K562 (cell line): ENCODE results near the gene ATG4D. TPM values are rescaled to one million over a fixed set of nuclear protein-coding genes. Genes with fewer than 3 reads are reported as not detected.

Source experiments
- ARNT ChIP-seq, 2 experiments: fragments of 450-650 bp; IDR thresholded peaks; 2 replicates each; pipeline ENCODE4 v1.6.1; 2016; ENCODE audit warnings: mild to moderate bottlenecking in 1 of 2
- DACH1 ChIP-seq: fragments of 450-650 bp; IDR thresholded peaks from 2 replicates; pipeline ENCODE4 v1.6.1; 2018; ENCODE audit not compliant: partially characterized antibody
- DNMT1 ChIP-seq: fragments of 450-650 bp; IDR thresholded peaks from 2 replicates; pipeline ENCODE4 v1.6.1; 2016; ENCODE audit warnings: antibody characterized with exemption, mild to moderate bottlenecking
- FUS ChIP-seq: fragments of 200-400 bp; formaldehyde crosslinking; optimal IDR thresholded peaks from 2 replicates; pipeline ENCODE3; 2017; ENCODE audit warnings: low read depth, low read length
- GABPA ChIP-seq: fragments of 200-800 bp; sonication (Bioruptor generic); conservative IDR thresholded peaks from 2 replicates; pipeline ENCODE4 v1.6.1; 2016; ENCODE audit warnings: low read depth, missing genetic modification characterization, missing compliant biosample characterization
- GATAD2B ChIP-seq: fragments of 450-650 bp; IDR thresholded peaks from 2 replicates; pipeline ENCODE4 v1.6.1; 2017; ENCODE audit warnings: mild to moderate bottlenecking, borderline replicate concordance
- JUNB ChIP-seq: fragments of 450-650 bp; formaldehyde crosslinking; conservative IDR thresholded peaks from 2 replicates; pipeline ENCODE4 v1.4.0; 2020; ENCODE audit warnings: mild to moderate bottlenecking
- PCBP1 ChIP-seq: fragments of 200-400 bp; formaldehyde crosslinking; IDR thresholded peaks from 2 replicates; pipeline ENCODE4 v1.6.1; 2018; ENCODE audit warnings: mild to moderate bottlenecking, low read depth, low read length; ENCODE audit not compliant: poor library complexity, severe bottlenecking
- PTRF ChIP-seq: fragments of 450-650 bp; IDR thresholded peaks from 2 replicates; pipeline ENCODE4 v1.6.1; 2016; ENCODE audit warnings: mild to moderate bottlenecking, missing genetic modification characterization, missing compliant biosample characterization
- PTTG1 ChIP-seq: fragments of 450-650 bp; IDR thresholded peaks from 2 replicates; pipeline ENCODE4 v1.6.1; 2016; ENCODE audit warnings: low read depth, mild to moderate bottlenecking, missing genetic modification characterization, missing compliant biosample characterization
- RBM17 ChIP-seq: fragments of 200-400 bp; formaldehyde crosslinking; IDR thresholded peaks from 2 replicates; pipeline ENCODE4 v1.6.1; 2017; ENCODE audit warnings: low read depth, mild to moderate bottlenecking, low read length, borderline replicate concordance
- SAFB ChIP-seq: fragments of 200-400 bp; formaldehyde crosslinking; IDR thresholded peaks from 2 replicates; pipeline ENCODE4 v1.6.1; 2017; ENCODE audit warnings: low read depth, low read length, borderline replicate concordance
- SIX5 ChIP-seq, 2 experiments: IDR thresholded peaks; 2 replicates each; pipeline ENCODE4 v1.6.1; 2011; ENCODE audit warnings: low read length in 2 of 2, borderline replicate concordance in 1 of 2, low read depth in 1 of 2, mild to moderate bottlenecking in 1 of 2, moderate library complexity in 1 of 2; ENCODE audit not compliant: insufficient read depth in 1 of 2
- ZBTB8A ChIP-seq: fragments of 450-650 bp; IDR thresholded peaks from 2 replicates; pipeline ENCODE4 v1.6.1; 2018; ENCODE audit warnings: mild to moderate bottlenecking, moderate library complexity; ENCODE audit not compliant: partially characterized antibody
- ZNF263 ChIP-seq: sonication (generic); formaldehyde crosslinking; IDR thresholded peaks from 2 replicates; pipeline ENCODE4 v1.8.0; 2022; ENCODE audit warnings: mild to moderate bottlenecking, missing genetic modification reagents, borderline replicate concordance
- ZNF408 ChIP-seq: fragments of 250-450 bp; sonication (Bioruptor Pico); IDR thresholded peaks from 2 replicates; pipeline ENCODE4 v1.4.0; 2020; ENCODE audit warnings: low read depth, mild to moderate bottlenecking, moderate library complexity
- ZZZ3 ChIP-seq: fragments of 450-650 bp; IDR thresholded peaks from 2 replicates; pipeline ENCODE4 v1.6.1; 2016; ENCODE audit warnings: antibody characterized with exemption, mild to moderate bottlenecking, moderate library complexity
- polyA plus RNA-seq, 8 experiments: library from polyadenylated mRNA; depleted of rRNA in 4 of 8; stranded (reverse) in 5 of 8; unstranded in 3 of 8; fragments of >200 nt; fragmentation: Nextera tagmentation in 2 of 8; fragmentation: Illumina TruSeq in 1 of 8; extraction: Ambion mirVana in 2 of 8; extraction: Trizol in 1 of 8; gene quantifications; 2 replicates each; pipeline versions ENCODE4 v1.2.1 to v1.2.3, GENCODE V29; 2011 to 2014; ENCODE audit warnings: inconsistent platforms in 1 of 8, missing spikeins in 1 of 8
- total RNA-seq, 7 experiments: library from RNA; depleted of rRNA in 6 of 7; stranded (reverse); fragments of >200 nt in 6 of 7; fragmentation: Illumina TruSeq in 2 of 7; extraction: Trizol in 2 of 7; gene quantifications; 2 replicates each; pipeline versions ENCODE4 v1.2.1 to v1.2.3, GENCODE V29; 2011 to 2021; ENCODE audit warnings: low replicate concordance in 1 of 7
- TF ChIP-seq, protein P1 (sequence below): sonication (generic); formaldehyde crosslinking; IDR thresholded peaks from 2 replicates; pipeline ENCODE4 v1.8.1; 2023; ENCODE audit warnings: mild to moderate bottlenecking, missing genetic modification reagents, moderate library complexity
- TF ChIP-seq, protein P2 (sequence below): sonication (generic); formaldehyde crosslinking; IDR thresholded peaks from 2 replicates; pipeline ENCODE4 v1.8.0; 2022; ENCODE audit warnings: missing genetic modification reagents, mild to moderate bottlenecking, moderate library complexity, borderline replicate concordance
- TF ChIP-seq, protein P3 (sequence below): sonication (generic); formaldehyde crosslinking; IDR thresholded peaks from 2 replicates; pipeline ENCODE4 v1.9.0; 2022; ENCODE audit warnings: mild to moderate bottlenecking, missing genetic modification reagents
- TF ChIP-seq, protein P4 (sequence below): fragments of 250-450 bp; sonication (Bioruptor Pico); IDR thresholded peaks from 2 replicates; pipeline ENCODE4 v1.6.1; 2021; ENCODE audit warnings: mild to moderate bottlenecking
- TF ChIP-seq, protein P5 (sequence below): fragments of 200-800 bp; sonication (Bioruptor generic); IDR thresholded peaks from 2 replicates; pipeline ENCODE4 v1.6.1; 2017; ENCODE audit warnings: missing genetic modification characterization, missing compliant biosample characterization

Gene ATG4D
- total and polyA plus RNA-seq, 9 of the 15 experiments (the other 6 are each of a cell fraction or from before 2014, with no cell fraction given), result 0.51 to 66.1 (median 22.9) TPM

DNA sequence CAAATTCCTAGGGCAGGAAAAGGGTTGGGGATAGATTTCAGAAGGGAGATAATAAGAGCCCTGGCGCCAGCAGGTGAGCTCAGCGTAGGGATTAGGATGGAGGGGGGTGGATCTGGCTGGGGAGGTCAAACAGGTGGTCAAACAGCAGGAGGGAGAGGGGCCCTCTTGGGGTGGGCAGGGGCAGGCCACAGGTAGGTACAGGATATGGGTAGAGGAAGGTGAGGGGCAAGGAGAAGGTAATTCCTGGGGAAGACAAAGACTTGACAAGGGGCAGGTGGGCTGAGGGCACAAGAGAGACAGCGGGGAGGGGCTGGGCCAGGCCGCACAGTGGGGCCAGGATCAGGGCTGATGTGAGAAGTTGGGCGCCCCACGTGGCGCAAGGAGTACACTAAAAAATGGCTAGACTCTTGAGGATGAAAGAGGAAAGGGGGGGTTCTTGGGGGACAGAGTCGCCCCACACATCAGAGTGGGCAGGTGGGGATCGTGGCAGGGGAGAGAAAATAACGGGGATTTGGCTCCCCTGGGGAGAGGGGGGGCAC lies 21.4 kb downstream of the ATG4D start (continued):
- TF ChIP-seq, protein P1, sequence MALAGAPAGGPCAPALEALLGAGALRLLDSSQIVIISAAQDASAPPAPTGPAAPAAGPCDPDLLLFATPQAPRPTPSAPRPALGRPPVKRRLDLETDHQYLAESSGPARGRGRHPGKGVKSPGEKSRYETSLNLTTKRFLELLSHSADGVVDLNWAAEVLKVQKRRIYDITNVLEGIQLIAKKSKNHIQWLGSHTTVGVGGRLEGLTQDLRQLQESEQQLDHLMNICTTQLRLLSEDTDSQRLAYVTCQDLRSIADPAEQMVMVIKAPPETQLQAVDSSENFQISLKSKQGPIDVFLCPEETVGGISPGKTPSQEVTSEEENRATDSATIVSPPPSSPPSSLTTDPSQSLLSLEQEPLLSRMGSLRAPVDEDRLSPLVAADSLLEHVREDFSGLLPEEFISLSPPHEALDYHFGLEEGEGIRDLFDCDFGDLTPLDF (CRISPR knock-in tag), result no peak
- TF ChIP-seq ZNF408 (CRISPR knock-in tag) (no peak), PTTG1 (tag) (no peak), PTRF (tag) (no peak), ARNT (IDR thresholded peaks at IDR 0.05) (no peak), PCBP1 (no peak), DACH1 (no peak), GATAD2B (no peak), GABPA (no peak), SIX5 (IDR thresholded peaks at IDR 0.05; ENCODE audit: borderline replicate concordance in 1 of 2, insufficient read depth in 1 of 2, low read depth in 1 of 2, low read length in 2 of 2) (no peak), ZZZ3 (peak; percentile 60; the same call in 1 of the 2 replicates), SAFB (no peak), DNMT1 (no peak), JUNB (CRISPR knock-in tag) (no peak), RBM17 (no peak), ZBTB8A (no peak), ZNF263 (CRISPR knock-in tag) (no peak), FUS (no peak)
- TF ChIP-seq, protein P2, sequence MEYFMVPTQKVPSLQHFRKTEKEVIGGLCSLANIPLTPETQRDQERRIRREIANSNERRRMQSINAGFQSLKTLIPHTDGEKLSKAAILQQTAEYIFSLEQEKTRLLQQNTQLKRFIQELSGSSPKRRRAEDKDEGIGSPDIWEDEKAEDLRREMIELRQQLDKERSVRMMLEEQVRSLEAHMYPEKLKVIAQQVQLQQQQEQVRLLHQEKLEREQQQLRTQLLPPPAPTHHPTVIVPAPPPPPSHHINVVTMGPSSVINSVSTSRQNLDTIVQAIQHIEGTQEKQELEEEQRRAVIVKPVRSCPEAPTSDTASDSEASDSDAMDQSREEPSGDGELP (CRISPR knock-in tag), result no peak
- TF ChIP-seq, protein P3, sequence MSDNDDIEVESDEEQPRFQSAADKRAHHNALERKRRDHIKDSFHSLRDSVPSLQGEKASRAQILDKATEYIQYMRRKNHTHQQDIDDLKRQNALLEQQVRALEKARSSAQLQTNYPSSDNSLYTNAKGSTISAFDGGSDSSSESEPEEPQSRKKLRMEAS, result peak; percentile 27; the same call in 1 of the 2 replicates
- TF ChIP-seq, protein P4, sequence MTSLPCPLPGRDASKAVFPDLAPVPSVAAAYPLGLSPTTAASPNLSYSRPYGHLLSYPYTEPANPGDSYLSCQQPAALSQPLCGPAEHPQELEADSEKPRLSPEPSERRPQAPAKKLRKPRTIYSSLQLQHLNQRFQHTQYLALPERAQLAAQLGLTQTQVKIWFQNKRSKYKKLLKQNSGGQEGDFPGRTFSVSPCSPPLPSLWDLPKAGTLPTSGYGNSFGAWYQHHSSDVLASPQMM (CRISPR knock-in tag), result no peak
- TF ChIP-seq, protein P5, sequence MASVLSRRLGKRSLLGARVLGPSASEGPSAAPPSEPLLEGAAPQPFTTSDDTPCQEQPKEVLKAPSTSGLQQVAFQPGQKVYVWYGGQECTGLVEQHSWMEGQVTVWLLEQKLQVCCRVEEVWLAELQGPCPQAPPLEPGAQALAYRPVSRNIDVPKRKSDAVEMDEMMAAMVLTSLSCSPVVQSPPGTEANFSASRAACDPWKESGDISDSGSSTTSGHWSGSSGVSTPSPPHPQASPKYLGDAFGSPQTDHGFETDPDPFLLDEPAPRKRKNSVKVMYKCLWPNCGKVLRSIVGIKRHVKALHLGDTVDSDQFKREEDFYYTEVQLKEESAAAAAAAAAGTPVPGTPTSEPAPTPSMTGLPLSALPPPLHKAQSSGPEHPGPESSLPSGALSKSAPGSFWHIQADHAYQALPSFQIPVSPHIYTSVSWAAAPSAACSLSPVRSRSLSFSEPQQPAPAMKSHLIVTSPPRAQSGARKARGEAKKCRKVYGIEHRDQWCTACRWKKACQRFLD (CRISPR knock-in tag), result no peak
